K562 (cell line): Measurements from ENCODE around the gene RNLS. TPM values are rescaled to one million over a fixed set of nuclear protein-coding genes. Genes with fewer than 3 reads are reported as not detected.

Experiments
- ATAC-seq: fragments of 200-7000 bp; cut with Tn5 transposase; 3 replicates; pipeline ENCODE4 v1.9.1; 2020; ENCODE audit warnings: moderate library complexity
- BruUV-seq: library from RNA; stranded (reverse); fragments of 400-500 nt; replicated peaks from 2 replicates; lab custom pipeline; 2021; lab: Mats Ljungman, UMichigan
- CTCF ChIA-PET: fragments of 300-600 bp; formaldehyde crosslinking; extraction: SDS; loops from one replicate; lab custom pipeline; 2021; ENCODE audit warnings: low intra/inter-chr PET ratio; lab: Yijun Ruan, JAX
- POLR2A ChIA-PET: fragments of 300-600, 350-650 bp; sonication (Branson Sonifier 250); formaldehyde crosslinking; extraction: SDS; loops from one replicate; lab custom pipeline; 2021; ENCODE audit warnings: antibody characterized with exemption, inconsistent platforms; lab: Yijun Ruan, JAX
- DNase-seq, 4 experiments: peaks; one replicate each; pipeline versions ENCODE4 v3.0.0 to v3.0.0-alpha.2; 2011 to 2018; ENCODE audit warnings: low spot score in 3 of 4, mixed read lengths in 3 of 4; ENCODE audit errors: extremely low read depth in 1 of 4
- FAIRE-seq: peaks from 2 replicates; lab custom pipeline; 2011; peaks lifted over from hg19 to GRCh38; lab: Jason Lieb, UNC
- H2AFZ ChIP-seq: 2 replicates; pipeline ENCODE4 v1.6.0; 2011; ENCODE audit warnings: low read depth, low read length, control low read depth, inconsistent platforms
- H3K27ac ChIP-seq: fragments of 200-600 bp; 3 replicates; pipeline ENCODE4 v1.8.0; 2011; ENCODE audit warnings: low read depth, mild to moderate bottlenecking, control low read depth, inconsistent platforms, low read length, moderate library complexity, mixed read lengths; ENCODE audit errors: extremely low read depth
- H3K27me3 ChIP-seq, 2 experiments: fragments of 300-600 bp in 1 of 2; 2 replicates in 1 of 2; 3 replicates in 1 of 2; pipeline versions ENCODE4 v1.6.0 to v1.8.0; 2011; ENCODE audit warnings: inconsistent platforms in 2 of 2, low read length in 2 of 2, mild to moderate bottlenecking in 1 of 2, mixed read lengths in 1 of 2, moderate library complexity in 1 of 2; ENCODE audit not compliant: control insufficient read depth in 2 of 2, insufficient read depth in 2 of 2
- H3K36me3 ChIP-seq: fragments of 300-600 bp; 3 replicates; pipeline ENCODE4 v1.8.0; 2011; ENCODE audit warnings: mild to moderate bottlenecking, low read length, inconsistent platforms; ENCODE audit not compliant: control insufficient read depth, insufficient read depth
- H3K4me1 ChIP-seq, 2 experiments: fragments of 200-600 bp in 1 of 2; replicated peaks in 1 of 2; 2 replicates in 1 of 2; 3 replicates in 1 of 2; pipeline versions ENCODE4 v1.5.1 to v1.8.0; 2011; ENCODE audit warnings: inconsistent platforms in 2 of 2, low read length in 2 of 2, mild to moderate bottlenecking in 1 of 2, mixed read lengths in 1 of 2, moderate library complexity in 1 of 2; ENCODE audit not compliant: control insufficient read depth in 2 of 2, insufficient read depth in 2 of 2
- H3K4me2 ChIP-seq: 2 replicates; pipeline ENCODE4 v1.6.1; 2011; ENCODE audit warnings: low read length, control low read depth, inconsistent platforms, mixed read lengths; ENCODE audit not compliant: insufficient read depth
- H3K4me3 ChIP-seq: fragments of 200-600 bp; sonication (generic), shearing (Covaris generic); 2 replicates; pipeline ENCODE4 v1.5.1; 2016; ENCODE audit warnings: control low read depth, inconsistent platforms
- H3K79me2 ChIP-seq: fragments of 200-600 bp; 3 replicates; pipeline ENCODE4 v1.8.0; 2011; ENCODE audit warnings: low read length, inconsistent platforms; ENCODE audit not compliant: control insufficient read depth, insufficient read depth
- H3K9ac ChIP-seq, 2 experiments: 2 replicates each; pipeline versions ENCODE4 v1.6.0 to v1.6.1; 2011; ENCODE audit warnings: low read depth in 2 of 2, low read length in 2 of 2, control low read depth in 1 of 2, inconsistent platforms in 1 of 2, mild to moderate bottlenecking in 1 of 2, mixed read lengths in 1 of 2; ENCODE audit not compliant: insufficient read depth in 1 of 2
- H3K9me1 ChIP-seq: one replicate; pipeline ENCODE4 v1.6.0; 2011; ENCODE audit warnings: inconsistent platforms, mild to moderate bottlenecking, low read length, moderate library complexity; ENCODE audit not compliant: control insufficient read depth, insufficient read depth
- H3K9me3 ChIP-seq: replicated peaks from 2 replicates; pipeline ENCODE4 v1.5.1; 2011; ENCODE audit warnings: low read depth, low read length, inconsistent platforms; ENCODE audit not compliant: control insufficient read depth, insufficient read depth
- H4K20me1 ChIP-seq: replicated peaks from 2 replicates; pipeline ENCODE4 v1.6.1; 2011; ENCODE audit warnings: low read length, inconsistent platforms, mixed read lengths; ENCODE audit not compliant: control insufficient read depth, insufficient read depth
- ATF7 ChIP-seq: fragments of 450-650 bp; IDR thresholded peaks from 2 replicates; pipeline ENCODE4 v1.7.1; 2014; ENCODE audit warnings: mild to moderate bottlenecking, moderate library complexity
- BCLAF1 ChIP-seq, 2 experiments: fragments of 450-650 bp in 1 of 2; IDR thresholded peaks; 2 replicates each; pipeline ENCODE4 v1.6.1; 2011 to 2017; ENCODE audit warnings: low read depth in 2 of 2, antibody characterized with exemption in 1 of 2, borderline replicate concordance in 1 of 2, low read length in 1 of 2, mild to moderate bottlenecking in 1 of 2, mixed read lengths in 1 of 2; ENCODE audit not compliant: control insufficient read depth in 1 of 2
- CC2D1A ChIP-seq: fragments of 450-650 bp; IDR thresholded peaks from 2 replicates; pipeline ENCODE4 v1.6.1; 2017; ENCODE audit warnings: mild to moderate bottlenecking
- CSDE1 ChIP-seq, 2 experiments: fragments of 450-650 bp; IDR thresholded peaks; 2 replicates each; pipeline ENCODE4 v1.6.1; 2016; ENCODE audit warnings: mild to moderate bottlenecking in 1 of 2
- SIRT6 ChIP-seq: IDR thresholded peaks from one replicate; pipeline ENCODE4 v1.6.1; 2012; ENCODE audit warnings: low read depth, mild to moderate bottlenecking, control low read depth, inconsistent platforms, low read length, moderate library complexity
- SMAD3 ChIP-seq: fragments of 450-650 bp; formaldehyde crosslinking; conservative IDR thresholded peaks from 2 replicates; pipeline ENCODE4 v1.4.0; 2020; ENCODE audit warnings: mild to moderate bottlenecking
- TCF7L2 ChIP-seq: fragments of 150-350 bp; IDR thresholded peaks from 2 replicates; pipeline ENCODE4 v1.6.1; 2016; ENCODE audit warnings: low read depth, mild to moderate bottlenecking, low read length, moderate library complexity
- THRB ChIP-seq: fragments of 450-650 bp; formaldehyde crosslinking; conservative IDR thresholded peaks from 2 replicates; pipeline ENCODE4 v1.4.0; 2022; ENCODE audit warnings: mild to moderate bottlenecking, missing genetic modification characterization
- YY1 ChIP-seq, 3 experiments: IDR thresholded peaks; 2 replicates each; pipeline ENCODE4 v1.6.1; 2011; ENCODE audit warnings: low read length in 2 of 3, mild to moderate bottlenecking in 2 of 3, moderate library complexity in 2 of 3, borderline replicate concordance in 1 of 3, control low read depth in 1 of 3, low read depth in 1 of 3; ENCODE audit not compliant: insufficient read depth in 3 of 3, insufficient replicate concordance in 2 of 3, control insufficient read depth in 1 of 3, insufficient read length in 1 of 3; ENCODE audit errors: extremely low read depth in 1 of 3
- ZBED1 ChIP-seq: IDR thresholded peaks from 2 replicates; pipeline ENCODE4 v1.6.1; 2014
- ZBTB43 ChIP-seq: sonication (generic); formaldehyde crosslinking; IDR thresholded peaks from 2 replicates; pipeline ENCODE4 v1.8.0; 2023; ENCODE audit warnings: mild to moderate bottlenecking, missing genetic modification reagents
- ZBTB7A ChIP-seq: IDR thresholded peaks from 2 replicates; pipeline ENCODE4 v1.6.1; 2011; ENCODE audit warnings: low read depth, mild to moderate bottlenecking, low read length, moderate library complexity, borderline replicate concordance; ENCODE audit not compliant: control insufficient read depth
- ZNF124 ChIP-seq: sonication (generic); formaldehyde crosslinking; IDR thresholded peaks from 2 replicates; pipeline ENCODE4 v1.8.1; 2022; ENCODE audit warnings: missing genetic modification reagents
- ZNF133 ChIP-seq: fragments of 250-450 bp; sonication (Bioruptor Pico); IDR thresholded peaks from 2 replicates; pipeline ENCODE4 v1.4.0; 2020; ENCODE audit warnings: mild to moderate bottlenecking
- ZNF253 ChIP-seq: fragments of 250-450 bp; sonication (Bioruptor Pico); conservative IDR thresholded peaks from 2 replicates; pipeline ENCODE4 v1.6.1; 2021; ENCODE audit warnings: mild to moderate bottlenecking
- ZNF57 ChIP-seq: fragments of 450-650 bp; formaldehyde crosslinking; IDR thresholded peaks from 2 replicates; pipeline ENCODE4 v1.4.0; 2020; ENCODE audit warnings: mild to moderate bottlenecking, moderate library complexity
- ZNF584 ChIP-seq: fragments of 200-800 bp; sonication (Bioruptor generic); IDR thresholded peaks from 2 replicates; pipeline ENCODE4 v1.6.1; 2016; ENCODE audit warnings: low read depth, mild to moderate bottlenecking, missing genetic modification characterization, missing compliant biosample characterization
- ZSCAN29 ChIP-seq: fragments of 450-650 bp; IDR thresholded peaks from 2 replicates; pipeline ENCODE4 v1.6.1; 2017
- WGBS: fragments of 100-300 bp; shearing (Covaris generic); methylation state at CpG from one replicate; pipeline ENCODE4 v1.1.6; 2016; ENCODE audit warnings: low coverage, mixed read lengths; ENCODE audit not compliant: insufficient coverage; ENCODE audit errors: missing lambda C conversion rate; 5-methylcytosine and 5-hydroxymethylcytosine counted together
- in situ Hi-C: fragments of 300-500 bp; cut with MboI; formaldehyde crosslinking; loops from 4 replicates; pipeline ENCODE4 v1.15.0; 2018; ENCODE audit warnings: inconsistent platforms, mixed read lengths
- intact Hi-C: fragments of 100-400 bp; cut with micrococcal nuclease; formaldehyde crosslinking; loops from 2 replicates; pipeline ENCODE4 v1.14.2; 2022
- polyA plus RNA-seq, 8 experiments: library from polyadenylated mRNA; depleted of rRNA in 4 of 8; stranded (reverse) in 5 of 8; unstranded in 3 of 8; fragments of >200 nt; fragmentation: Nextera tagmentation in 2 of 8; fragmentation: Illumina TruSeq in 1 of 8; extraction: Ambion mirVana in 2 of 8; extraction: Trizol in 1 of 8; gene quantifications; 2 replicates each; pipeline versions ENCODE4 v1.2.1 to v1.2.3, GENCODE V29; 2011 to 2014; ENCODE audit warnings: inconsistent platforms in 1 of 8, missing spikeins in 1 of 8
- total RNA-seq, 7 experiments: library from RNA; depleted of rRNA in 6 of 7; stranded (reverse); fragments of >200 nt in 6 of 7; fragmentation: Illumina TruSeq in 2 of 7; extraction: Trizol in 2 of 7; gene quantifications; 2 replicates each; pipeline versions ENCODE4 v1.2.1 to v1.2.3, GENCODE V29; 2011 to 2021; ENCODE audit warnings: low replicate concordance in 1 of 7

The RNLS gene
- total and polyA plus RNA-seq, 9 of the 15 experiments (the other 6 are each of a cell fraction or from before 2014, with no cell fraction given), result 0.14 to 0.72 (median 0.41) TPM; not detected in 3

- ATAC-seq (no peak), DNase-seq (no peak), FAIRE-seq (no peak)
- WGBS, result 0% methylated on average over 1 of the region's 1 CpG
- Histone ChIP-seq H3K9me3 (no peaks in the 10 kb centered on the region), H3K9ac (no peak overlapping the region), H3K79me2 (no peaks in the 10 kb centered on the region), H3K27me3 (no peaks in the 10 kb centered on the region), H2AFZ (no peak overlapping the region), H3K9me1 (no peaks in the 10 kb centered on the region), H3K4me3 (no peak overlapping the region), H3K4me2 (no peak overlapping the region), H3K36me3 (no peaks in the 10 kb centered on the region), H3K4me1 (no peaks in the 10 kb centered on the region), H3K27ac (no peak overlapping the region), H4K20me1 (no peaks in the 10 kb centered on the region)
- BruUV-seq, result no TSS peak
- ChIA-PET POLR2A (no interaction called here), CTCF (no interaction called here)
- in situ Hi-C loops (no loop called here), intact Hi-C loops (no loop called here)
- TF ChIP-seq SIRT6 (no peak), BCLAF1 (IDR thresholded peaks at IDR 0.05; ENCODE audit: borderline replicate concordance in 1 of 2, control insufficient read depth in 1 of 2, low read depth in 2 of 2, low read length in 1 of 2) (no peak), ZBTB7A (no peak), ZNF57 (CRISPR knock-in tag) (no peak), ATF7 (no peak), SMAD3 (CRISPR knock-in tag) (no peak), ZBED1 (no peak), ZNF253 (no peak), ZNF133 (CRISPR knock-in tag) (no peak), ZSCAN29 (no peak), TCF7L2 (no peak), ZNF584 (CRISPR knock-in tag) (no peak), ZNF124 (CRISPR knock-in tag) (no peak), THRB (no peak), ZBTB43 (CRISPR knock-in tag) (no peak), YY1 (IDR thresholded peaks at IDR 0.05; ENCODE audit: borderline replicate concordance in 1 of 3, control insufficient read depth in 1 of 3, extremely low read depth in 1 of 3, insufficient read depth in 3 of 3, insufficient read length in 1 of 3, insufficient replicate concordance in 2 of 3, low read depth in 1 of 3, low read length in 2 of 3) (no peak), CC2D1A (no peak), CSDE1 (IDR thresholded peaks at IDR 0.05) (no peak)
Observed at GRCh38 chr10:88534072-88534665, 48.9 kb downstream of the RNLS start.
